NB4 (cell line): ENCODE results near the gene RPL36.

Experiments used
- DNase-seq: peaks from one replicate; pipeline ENCODE4 v3.0.0; 2010; ENCODE audit warnings: low read depth
- H3K4me3 ChIP-seq: one replicate; pipeline ENCODE4 v1.5.1; 2011; ENCODE audit warnings: mild to moderate bottlenecking, low read depth, low read length, moderate library complexity
- CTCF ChIP-seq: IDR thresholded peaks from one replicate; pipeline ENCODE4 v1.5.1; 2012; ENCODE audit warnings: low read depth, low read length
- MAX ChIP-seq: IDR thresholded peaks from 2 replicates; pipeline ENCODE4 v1.6.1; 2011; ENCODE audit warnings: low read depth, low read length
- MYC ChIP-seq: IDR thresholded peaks from 2 replicates; pipeline ENCODE4 v1.6.1; 2011; ENCODE audit warnings: low read depth, low read length
- POLR2A ChIP-seq: IDR thresholded peaks from 2 replicates; pipeline ENCODE4 v1.6.1; 2011; ENCODE audit warnings: mild to moderate bottlenecking; ENCODE audit not compliant: insufficient read length; ENCODE audit errors: extremely low read depth

RPL36 gene

GRCh38 chr19:5674714-5675113 lies 15.4 kb upstream of the RPL36 start:
- H3K4me3 ChIP-seq = no peak overlapping the region
- TF ChIP-seq MAX = no peak
- TF ChIP-seq MYC = no peak
- no peak for TF ChIP-seq CTCF
- TF ChIP-seq POLR2A = no peak
- DNase-seq = no peak

GRCh38 chr19:5676105-5676771 lies 13.9 kb upstream of the RPL36 start:
- no peak for DNase-seq
- TF ChIP-seq CTCF = no peak
- TF ChIP-seq MYC = no peak
- TF ChIP-seq MAX = no peak
- TF ChIP-seq POLR2A = no peak
- H3K4me3 ChIP-seq = no peak overlapping the region

GRCh38 chr19:5676772-5677105 lies 13.4 kb upstream of the RPL36 start:
- DNase-seq = no peak
- TF ChIP-seq MYC = no peak
- TF ChIP-seq MAX = no peak
- TF ChIP-seq CTCF = no peak
- no peak for TF ChIP-seq POLR2A
- no peak overlapping the region for H3K4me3 ChIP-seq

- TF ChIP-seq MYC (no peak), CTCF (no peak), MAX (no peak), POLR2A (no peak)
- H3K4me3 ChIP-seq = no peak overlapping the region
- DNase-seq = no peak
These were observed 13.0 kb upstream of the RPL36 start for GRCh38 chr19:5677136-5677535.

- TF ChIP-seq POLR2A (no peak), MAX (no peak), MYC (no peak), CTCF (no peak)
- no peak for DNase-seq
- no peak overlapping the region for H3K4me3 ChIP-seq
These were observed 12.5 kb upstream of the RPL36 start for GRCh38 chr19:5677580-5677979.

GRCh38 chr19:5678071-5678718 lies 11.9 kb upstream of the RPL36 start:
- TF ChIP-seq MAX (no peak), MYC (no peak), POLR2A (no peak), CTCF (no peak)
- DNase-seq = no peak
- H3K4me3 ChIP-seq = no peak overlapping the region
